Activated CD4-positive, CD25-positive, alpha-beta regulatory T cell treated with anti-CD3 and anti-CD28 coated beads, Interleukin-2, amount 50 U/mL, for 24 hours (primary cell): ENCODE results near the gene TNIK.

Experiments
- ATAC-seq, 2 donors: fragments of 150-1000 bp; cut with Tn5 transposase; one replicate each; pipeline ENCODE4 v1.10.0; 2021; ENCODE audit warnings: mild to moderate bottlenecking in 1 of 2, moderate library complexity in 1 of 2

Gene TNIK

GRCh38 chr3:171221597-171221996 lies 238.6 kb downstream of the TNIK start:
- no peak for ATAC-seq

- no peak for ATAC-seq
These were observed 239.1 kb downstream of the TNIK start for GRCh38 chr3:171221104-171221503.

GRCh38 chr3:171219258-171219657 lies 240.9 kb downstream of the TNIK start:
- ATAC-seq = no peak

DNA sequence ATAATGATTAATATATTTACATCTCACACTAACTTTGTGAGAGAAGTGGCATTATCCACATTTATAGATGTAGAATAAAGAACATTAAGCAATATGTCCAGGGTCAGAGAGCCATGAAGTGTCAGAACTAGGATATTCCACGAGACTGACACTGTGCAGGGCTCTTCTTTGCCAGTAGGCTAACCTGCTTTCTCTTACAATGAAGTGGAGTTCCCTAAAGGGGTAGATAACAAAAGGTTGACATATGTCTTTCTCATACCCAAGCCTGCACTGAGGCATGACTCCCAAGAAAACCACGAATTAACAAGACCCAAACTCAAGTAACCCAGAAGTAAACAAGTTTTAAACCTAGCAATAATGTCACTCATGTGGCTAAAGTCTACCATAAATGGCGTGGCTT lies 242.1 kb downstream of the TNIK start:
- no peak for ATAC-seq

DNA sequence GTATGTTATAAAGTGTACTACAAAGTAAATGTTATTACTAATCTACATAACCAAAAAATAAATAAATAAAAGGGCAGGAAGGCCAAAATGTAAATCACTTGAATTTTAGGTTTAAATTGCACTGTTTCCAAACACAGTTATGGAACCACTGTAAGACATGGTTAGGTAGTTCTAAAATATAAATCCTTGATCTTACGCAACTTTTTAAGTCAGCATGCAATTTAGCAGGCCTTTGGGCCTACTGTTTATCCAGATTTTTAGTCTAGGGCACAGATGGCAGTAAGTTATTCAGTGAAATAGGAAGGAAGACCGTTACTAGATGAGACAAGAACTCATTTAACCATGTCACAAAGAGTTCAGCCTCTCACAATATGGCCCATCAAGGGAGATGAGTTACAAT lies 246.3 kb downstream of the TNIK start:
- ATAC-seq = no peak

DNA sequence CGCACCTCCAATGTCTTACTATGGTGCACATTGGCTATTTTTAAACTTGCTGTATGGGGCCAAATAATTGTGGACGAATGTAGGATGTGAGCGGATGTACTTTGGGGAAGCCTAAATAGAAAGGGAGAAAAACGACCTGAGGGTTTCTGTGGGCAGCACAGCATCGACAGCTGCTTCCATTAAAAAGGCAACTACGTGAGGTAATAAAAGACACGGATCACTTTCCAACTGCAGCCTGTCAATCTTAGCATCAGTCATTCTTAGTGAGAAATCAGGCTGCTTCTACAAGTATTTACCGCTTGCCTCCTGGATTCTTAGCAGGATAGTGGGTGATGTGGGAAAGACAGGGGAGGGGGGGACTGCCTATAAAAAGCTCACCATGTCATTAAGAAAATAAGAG lies 247.0 kb downstream of the TNIK start:
- no peak for ATAC-seq

DNA sequence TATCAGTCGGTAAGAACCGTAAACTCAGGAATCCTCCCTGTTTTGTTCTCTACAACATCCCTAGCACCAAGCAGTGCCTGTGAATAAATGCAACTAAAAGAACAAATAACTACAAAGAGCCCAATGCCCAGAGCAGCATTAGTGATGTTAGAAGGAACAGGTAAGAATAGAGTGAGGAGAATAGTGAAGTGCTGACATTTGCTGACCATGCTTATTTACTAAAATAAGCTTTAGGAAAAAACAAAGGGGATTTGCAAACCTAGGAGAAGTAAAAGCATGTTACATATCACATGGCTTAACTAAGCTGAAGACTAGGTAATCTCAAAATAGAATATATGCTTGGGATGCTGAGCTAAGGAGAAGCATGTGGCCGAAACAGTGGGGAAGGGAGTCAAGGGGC lies 247.6 kb downstream of the TNIK start:
- no peak for ATAC-seq

- no peak for ATAC-seq
These were observed 253.9 kb downstream of the TNIK start for GRCh38 chr3:171206283-171206682.

GRCh38 chr3:171204942-171205341 lies 255.3 kb downstream of the TNIK start:
- ATAC-seq = no peak

DNA sequence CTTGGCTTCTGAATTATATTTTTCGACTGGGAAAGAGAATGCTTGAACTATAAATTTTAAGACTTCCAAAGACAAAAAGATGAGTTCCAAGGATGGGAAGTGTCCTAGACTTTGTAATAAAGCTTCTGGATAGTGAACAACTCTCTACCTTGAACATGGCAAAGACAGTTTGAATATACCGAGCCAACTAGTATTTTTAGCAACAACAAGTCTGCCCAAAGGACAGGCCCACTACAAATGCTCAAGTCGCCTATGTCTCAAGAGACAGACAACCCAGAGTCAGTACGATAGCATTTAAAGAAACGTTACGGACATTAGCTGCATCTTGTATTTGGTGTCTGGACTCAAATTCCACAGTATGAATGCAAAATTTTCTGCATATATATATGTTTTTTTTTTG lies 258.4 kb downstream of the TNIK start:
- ATAC-seq = no peak

DNA sequence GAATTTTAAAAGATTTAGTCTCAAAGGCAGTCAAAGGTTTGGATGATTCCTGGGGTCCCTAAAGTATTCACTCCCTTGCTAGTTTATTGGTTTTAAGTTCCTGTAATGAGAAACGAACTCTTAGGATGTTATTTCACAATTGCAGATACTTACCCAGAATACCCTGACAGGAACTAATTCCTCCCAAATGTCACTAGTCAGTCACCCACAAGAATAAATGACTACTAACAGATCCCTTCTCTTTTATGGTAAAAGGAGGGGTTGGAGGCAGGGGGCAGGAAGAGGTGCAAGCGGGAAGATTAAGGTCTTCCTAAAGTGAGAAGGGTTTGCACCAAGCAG lies 259.5 kb downstream of the TNIK start:
- no peak for ATAC-seq

GRCh38 chr3:171200052-171200749 lies 260.0 kb downstream of the TNIK start:
- ATAC-seq = no peak

- no peak for ATAC-seq
These were observed 260.8 kb downstream of the TNIK start for GRCh38 chr3:171199473-171199829.

GRCh38 chr3:171198781-171199472 lies 261.3 kb downstream of the TNIK start:
- no peak for ATAC-seq

GRCh38 chr3:171195686-171196085 lies 264.5 kb downstream of the TNIK start:
- ATAC-seq = no peak

DNA sequence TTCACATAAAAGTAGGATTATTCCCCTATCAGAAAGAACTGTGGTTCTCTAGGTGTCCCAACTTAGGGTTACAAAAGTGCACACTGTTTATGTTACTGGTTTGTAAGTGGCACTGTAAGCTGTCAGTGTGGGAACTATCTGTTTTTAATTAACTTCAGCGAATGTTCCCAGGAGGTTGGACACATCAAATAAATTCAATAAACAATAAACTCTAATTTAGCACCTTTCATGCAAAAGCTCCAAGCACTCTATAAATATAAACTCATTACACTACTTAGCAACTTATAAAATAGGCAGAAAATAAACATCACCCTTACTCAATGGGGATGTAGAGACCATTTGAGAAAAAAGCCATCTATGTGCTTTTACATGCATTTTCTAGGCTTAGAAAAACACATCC lies 265.2 kb downstream of the TNIK start:
- no peak for ATAC-seq

DNA sequence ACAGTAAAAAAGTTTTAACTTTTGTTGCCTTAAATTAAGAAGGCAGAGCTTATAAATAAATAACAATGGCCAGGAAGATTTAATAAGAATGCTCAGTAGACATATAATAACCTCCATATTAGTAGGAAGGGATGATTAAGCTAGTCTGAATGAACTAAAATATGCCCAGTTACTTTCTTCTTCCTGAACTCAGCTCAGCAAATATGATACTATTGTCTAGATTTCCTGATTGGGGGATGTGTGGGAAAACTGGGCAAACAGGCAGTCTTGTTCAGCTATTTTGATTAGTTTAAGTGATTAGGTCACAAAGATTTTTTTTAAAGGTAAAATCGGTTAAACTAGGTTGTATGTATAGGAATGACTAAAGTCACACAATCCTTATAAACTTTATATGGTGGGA lies 266.5 kb downstream of the TNIK start:
- ATAC-seq = no peak

DNA sequence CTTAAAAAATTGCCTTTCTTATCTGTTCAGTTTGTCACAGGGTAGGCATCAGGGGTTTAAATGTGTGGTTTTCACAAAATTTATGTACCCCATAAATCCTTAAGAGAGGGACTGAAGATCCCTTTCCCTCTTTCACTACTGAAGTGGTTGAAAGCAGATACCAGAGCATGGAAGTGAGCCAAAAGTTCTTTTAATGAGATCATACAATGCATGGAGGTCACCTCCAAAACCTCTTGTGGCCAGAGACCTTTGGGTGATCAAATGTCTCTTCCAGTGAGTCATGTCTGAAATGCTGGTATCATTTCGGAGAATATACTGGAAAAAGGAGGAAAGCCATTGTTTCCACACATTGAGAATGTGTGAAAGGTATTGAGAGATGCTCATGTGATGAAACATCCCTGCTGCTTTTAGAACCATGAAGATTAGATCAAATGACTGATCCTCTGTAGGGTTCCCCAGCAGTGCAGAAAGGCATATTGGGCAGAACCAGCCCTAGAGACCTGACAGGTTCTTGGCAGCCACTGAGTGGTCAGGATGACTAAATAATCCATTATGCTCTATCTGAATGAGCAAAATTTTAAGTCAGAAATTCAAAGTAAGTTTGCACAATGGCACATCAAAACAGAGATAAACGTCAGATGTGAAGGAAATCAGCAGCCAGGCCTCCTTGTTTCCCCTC lies 267.9 kb downstream of the TNIK start:
- peak in 1 of 2 donors; percentile 44 for ATAC-seq

DNA sequence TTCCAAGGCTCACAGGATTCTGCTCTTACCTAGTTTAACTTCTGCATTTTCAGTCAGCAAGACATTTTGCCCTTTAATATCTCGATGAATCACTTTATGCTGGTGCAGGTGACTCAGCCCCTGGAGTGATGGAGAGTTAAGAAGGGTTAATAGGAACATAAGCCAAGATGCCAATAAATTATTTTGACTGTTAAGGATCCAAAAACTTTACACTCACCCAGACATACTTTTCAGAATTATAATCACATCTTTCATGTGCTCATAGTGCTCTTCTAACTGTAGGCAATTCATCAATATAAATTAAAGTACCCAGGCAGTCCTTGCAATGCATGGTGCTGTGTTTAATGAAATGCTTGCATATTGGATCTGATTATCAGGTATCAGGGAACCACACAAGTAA lies 269.5 kb downstream of the TNIK start:
- ATAC-seq = no peak

GRCh38 chr3:171189394-171190080 lies 270.7 kb downstream of the TNIK start:
- peak; percentile 84 to 92 for ATAC-seq

GRCh38 chr3:171187706-171188290 lies 272.4 kb downstream of the TNIK start:
- no peak for ATAC-seq

- ATAC-seq = no peak
These were observed 273.2 kb downstream of the TNIK start for GRCh38 chr3:171186817-171187500.

- ATAC-seq = no peak
These were observed 273.8 kb downstream of the TNIK start for GRCh38 chr3:171186383-171186782.
